Parathyroid adenoma (tissue), 2 donors: ENCODE results near the gene CLDN6.

Experiments
- H2AFZ ChIP-seq: fragments of 300-600 bp; sonication (generic); one replicate; pipeline ENCODE4 v1.7.0; 2017; ENCODE audit warnings: antibody characterized with exemption, mild to moderate bottlenecking
- H3K27ac ChIP-seq: fragments of 300-600 bp; sonication (generic); one replicate; pipeline ENCODE4 v1.7.0; 2017
- H3K27me3 ChIP-seq: fragments of 300-600 bp; sonication (generic); one replicate; pipeline ENCODE4 v1.7.0; 2017; ENCODE audit warnings: low read length; ENCODE audit not compliant: control insufficient read depth, insufficient read depth
- H3K36me3 ChIP-seq: fragments of 300-600 bp; sonication (generic); one replicate; pipeline ENCODE4 v1.7.0; 2017; ENCODE audit warnings: low read length; ENCODE audit not compliant: control insufficient read depth, insufficient read depth
- H3K4me1 ChIP-seq: fragments of 300-600 bp; sonication (generic); one replicate; pipeline ENCODE4 v1.7.0; 2017; ENCODE audit warnings: control low read depth
- H3K4me2 ChIP-seq: fragments of 300-600 bp; sonication (generic); one replicate; pipeline ENCODE4 v1.7.0; 2017; ENCODE audit warnings: low read length
- H3K4me3 ChIP-seq: fragments of 300-600 bp; sonication (generic); one replicate; pipeline ENCODE4 v1.7.0; 2017; ENCODE audit warnings: low read depth, low read length
- H3K79me2 ChIP-seq: fragments of 300-600 bp; sonication (generic); one replicate; pipeline ENCODE4 v1.7.0; 2017; ENCODE audit warnings: control low read depth
- H3K9ac ChIP-seq: fragments of 300-600 bp; sonication (generic); one replicate; pipeline ENCODE4 v1.7.0; 2017; ENCODE audit warnings: mild to moderate bottlenecking
- H3K9me3 ChIP-seq: fragments of 300-600 bp; sonication (generic); one replicate; pipeline ENCODE4 v1.7.0; 2017; ENCODE audit warnings: low read length; ENCODE audit not compliant: control insufficient read depth
- CTCF ChIP-seq: fragments of 300-600 bp; sonication (generic); IDR thresholded peaks from one replicate; pipeline ENCODE4 v1.7.0; 2017; ENCODE audit warnings: antibody characterized with exemption, mild to moderate bottlenecking
- donor health status: primary hyperparathyroidism.

Gene CLDN6

GRCh38 chr16:2988590-2989099 lies 29.3 kb downstream of the CLDN6 start:
- Histone ChIP-seq H3K27ac (no peak overlapping the region), H3K4me2 (no peak overlapping the region), H3K36me3 (no peaks in the 10 kb centered on the region), H2AFZ (no peak overlapping the region), H3K4me3 (no peak overlapping the region), H3K79me2 (no peaks in the 10 kb centered on the region), H3K9ac (no peak overlapping the region), H3K27me3 (no peaks in the 10 kb centered on the region), H3K9me3 (no peaks in the 10 kb centered on the region), H3K4me1 (peaks cover 3% of the 10 kb centered on the region)
- TF ChIP-seq CTCF = no peak

- no peaks in the 10 kb centered on the region for H3K36me3 ChIP-seq
- no peaks in the 10 kb centered on the region for H3K27me3 ChIP-seq
- H3K4me1 ChIP-seq = peaks cover 3% of the 10 kb centered on the region
- H3K4me2 ChIP-seq = no peak overlapping the region
- H3K79me2 ChIP-seq = no peaks in the 10 kb centered on the region
- H2AFZ ChIP-seq = no peak overlapping the region
- H3K27ac ChIP-seq = no peak overlapping the region
- H3K9ac ChIP-seq = no peak overlapping the region
- H3K4me3 ChIP-seq = no peak overlapping the region
- H3K9me3 ChIP-seq = no peaks in the 10 kb centered on the region
- TF ChIP-seq CTCF = no peak
These were observed 30.1 kb downstream of the CLDN6 start for GRCh38 chr16:2987833-2988232.

- H3K27me3 ChIP-seq = no peaks in the 10 kb centered on the region
- no peak for TF ChIP-seq CTCF
- H3K4me3 ChIP-seq = no peak overlapping the region
- no peak overlapping the region for H3K9ac ChIP-seq
- no peak overlapping the region for H3K4me2 ChIP-seq
- no peak overlapping the region for H2AFZ ChIP-seq
- H3K36me3 ChIP-seq = no peaks in the 10 kb centered on the region
- peaks cover 3% of the 10 kb centered on the region for H3K4me1 ChIP-seq
- no peaks in the 10 kb centered on the region for H3K9me3 ChIP-seq
- H3K27ac ChIP-seq = no peak overlapping the region
- H3K79me2 ChIP-seq = no peaks in the 10 kb centered on the region
These were observed 30.7 kb downstream of the CLDN6 start for GRCh38 chr16:2987286-2987685.

GRCh38 chr16:2986623-2987188 lies 31.3 kb downstream of the CLDN6 start:
- H3K36me3 ChIP-seq = no peaks in the 10 kb centered on the region
- H2AFZ ChIP-seq = no peak overlapping the region
- no peak overlapping the region for H3K27ac ChIP-seq
- no peaks in the 10 kb centered on the region for H3K9me3 ChIP-seq
- H3K9ac ChIP-seq = no peak overlapping the region
- no peak overlapping the region for H3K4me2 ChIP-seq
- no peaks in the 10 kb centered on the region for H3K27me3 ChIP-seq
- H3K4me1 ChIP-seq = peaks cover 3% of the 10 kb centered on the region
- H3K79me2 ChIP-seq = no peaks in the 10 kb centered on the region
- H3K4me3 ChIP-seq = no peak overlapping the region
- TF ChIP-seq CTCF = no peak

GRCh38 chr16:2985893-2986355 lies 32.1 kb downstream of the CLDN6 start:
- no peaks in the 10 kb centered on the region for H3K9me3 ChIP-seq

More at GRCh38 chr16:2985893-2986355, 32.1 kb downstream of the CLDN6 start:
- H3K4me2 ChIP-seq = no peak overlapping the region
- no peaks in the 10 kb centered on the region for H3K27me3 ChIP-seq
- no peak overlapping the region for H3K9ac ChIP-seq
- H3K79me2 ChIP-seq = no peaks in the 10 kb centered on the region
- no peak overlapping the region for H3K4me3 ChIP-seq
- no peak for TF ChIP-seq CTCF
- peaks cover 3% of the 10 kb centered on the region for H3K4me1 ChIP-seq
- no peaks in the 10 kb centered on the region for H3K36me3 ChIP-seq
- no peak overlapping the region for H3K27ac ChIP-seq
- H2AFZ ChIP-seq = no peak overlapping the region
